Stomach (tissue), 4 donors: Measurements from ENCODE around the gene GUK1.

ENCODE experiments used
- CTCF ChIP-seq, 7 experiments: fragments of 450-650 bp in 4 of 7; fragments of 200-600 bp in 3 of 7; sonication (generic) in 3 of 7; IDR thresholded peaks; one replicate each; pipeline ENCODE4 v1.5.1; 2016 to 2019; ENCODE audit warnings: antibody characterized with exemption in 7 of 7, control low read depth in 2 of 7, mild to moderate bottlenecking in 1 of 7
- EP300 ChIP-seq: sonication (generic); formaldehyde crosslinking; IDR thresholded peaks from one replicate; pipeline ENCODE4 v1.6.1; 2017; ENCODE audit warnings: antibody characterized with exemption
- POLR2A ChIP-seq, 4 donors: fragments of 450-650 bp; IDR thresholded peaks; one replicate each; pipeline ENCODE4 v1.6.1; 2016; ENCODE audit warnings: antibody characterized with exemption in 4 of 4, control low read depth in 2 of 4, mild to moderate bottlenecking in 1 of 4, moderate library complexity in 1 of 4
- POLR2AphosphoS5 ChIP-seq, 3 donors: sonication (generic); formaldehyde crosslinking; IDR thresholded peaks; one replicate each; pipeline ENCODE4 v1.6.1; 2016; ENCODE audit warnings: antibody characterized with exemption in 3 of 3

GRCh38 chr1:228095161-228095560, 44.9 kb upstream of the GUK1 start:
- TF ChIP-seq POLR2A (IDR thresholded peaks at IDR 0.05) (no peak), POLR2AphosphoS5 (IDR thresholded peaks at IDR 0.05) (no peak), CTCF (IDR thresholded peaks at IDR 0.05) (no peak), EP300 (no peak)
